NCI-H2029 (cell line): Measurements from ENCODE around the gene SPSB1.
"Not testable (repeated sequence)": the region's sequence is repeated elsewhere in the genome, so short reads cannot be mapped to it uniquely, and the experiment has no call there.

ENCODE experiments used
- DNase-seq: peaks from one replicate; lab custom pipeline; 2025; lab: John Stamatoyannopoulos, UW

The SPSB1 gene

GRCh38 chr1:9366943-9367780 lies 74.5 kb downstream of the SPSB1 start:
- no peak for DNase-seq

- no peak for DNase-seq
Measured at GRCh38 chr1:9367806-9368205, 75.1 kb downstream of the SPSB1 start.

GRCh38 chr1:9368356-9368755 lies 75.7 kb downstream of the SPSB1 start:
- DNase-seq: no peak

- DNase-seq: no peak
Measured at GRCh38 chr1:9369964-9370788, 77.5 kb downstream of the SPSB1 start.

GRCh38 chr1:9371391-9371935 lies 78.8 kb downstream of the SPSB1 start:
- no peak for DNase-seq

GRCh38 chr1:9371951-9372350 lies 79.3 kb downstream of the SPSB1 start:
- DNase-seq: no peak

GRCh38 chr1:9373619-9374018 lies 80.9 kb downstream of the SPSB1 start:
- DNase-seq: no peak

GRCh38 chr1:9374748-9375341 lies 82.2 kb downstream of the SPSB1 start:
- DNase-seq: no peak

- DNase-seq: no peak
Measured at GRCh38 chr1:9375912-9376311, 83.2 kb downstream of the SPSB1 start.

- DNase-seq: no peak
Measured at GRCh38 chr1:9376430-9376829, 83.7 kb downstream of the SPSB1 start.

- no peak for DNase-seq
Measured at GRCh38 chr1:9376886-9377333, 84.2 kb downstream of the SPSB1 start.

- DNase-seq: no peak
Measured at GRCh38 chr1:9378801-9379200, 86.1 kb downstream of the SPSB1 start.

GRCh38 chr1:9380711-9381110 lies 88.0 kb downstream of the SPSB1 start:
- no peak for DNase-seq

- no peak for DNase-seq
Measured at GRCh38 chr1:9382643-9383491, 90.2 kb downstream of the SPSB1 start.

- DNase-seq: no peak
Measured at GRCh38 chr1:9384128-9384527, 91.4 kb downstream of the SPSB1 start.

GRCh38 chr1:9384751-9385245 lies 92.1 kb downstream of the SPSB1 start:
- DNase-seq: no peak

GRCh38 chr1:9385392-9385791 lies 92.7 kb downstream of the SPSB1 start:
- DNase-seq: not testable (repeated sequence)

GRCh38 chr1:9385801-9386573 lies 93.3 kb downstream of the SPSB1 start:
- no peak for DNase-seq

GRCh38 chr1:9388335-9389180 lies 95.9 kb downstream of the SPSB1 start:
- no peak for DNase-seq

GRCh38 chr1:9389968-9390367 lies 97.3 kb downstream of the SPSB1 start:
- no peak for DNase-seq
